A549 (cell line): Measurements from ENCODE around the gene ZHX3.

Experiments used
- CHD2 ChIP-seq: fragments of 150-350 bp; IDR thresholded peaks from 2 replicates; pipeline ENCODE4 v1.6.1; 2014; ENCODE audit warnings: low read length; ENCODE audit not compliant: partially characterized antibody
- CHD4 ChIP-seq: fragments of 200-600 bp; sonication (generic); IDR thresholded peaks from 2 replicates; pipeline ENCODE4 v1.6.1; 2016; ENCODE audit warnings: antibody characterized with exemption, mild to moderate bottlenecking, borderline replicate concordance

- TF ChIP-seq CHD2: no peak
- TF ChIP-seq CHD4: no peak
Observed at GRCh38 chr20:41177636-41178035, 139.9 kb downstream of the ZHX3 start.
